ENCODE results near the gene TBCD.

- TF ChIP-seq CTCF (IDR thresholded peaks at IDR 0.05): no peak
- TF ChIP-seq POLR2A (IDR thresholded peaks at IDR 0.05): no peak
- TF ChIP-seq POLR2AphosphoS5 (IDR thresholded peaks at IDR 0.05): no peak
Observed at GRCh38 chr17:82797061-82797460, 45.2 kb downstream of the TBCD start.
